Keratinocyte (primary cell): Measurements from ENCODE around the gene PKNOX2. TPM values are rescaled to one million over a fixed set of nuclear protein-coding genes. Genes with fewer than 3 reads are reported as not detected.

Experiments used
- DNase-seq: peaks from one replicate; pipeline ENCODE4 v3.0.0-alpha.2; 2011; ENCODE audit warnings: low read depth, missing footprints, low spot score
- FAIRE-seq: peaks from 2 replicates; lab custom pipeline; 2011; peaks lifted over from hg19 to GRCh38; lab: Jason Lieb, UNC
- H2AFZ ChIP-seq: 2 replicates; pipeline ENCODE4 v1.6.0; 2012; ENCODE audit warnings: low read length, control low read depth, inconsistent platforms; ENCODE audit not compliant: control insufficient read depth
- H3K27ac ChIP-seq: 2 replicates; pipeline ENCODE4 v1.5.1; 2011; ENCODE audit warnings: low read length; ENCODE audit not compliant: control insufficient read depth, insufficient read depth
- H3K27me3 ChIP-seq: 3 replicates; pipeline ENCODE4 v1.6.0; 2011; ENCODE audit warnings: low read length; ENCODE audit not compliant: control insufficient read depth, insufficient read depth; ENCODE audit errors: extremely low read depth
- H3K36me3 ChIP-seq, 2 experiments: 2 replicates in 1 of 2; 3 replicates in 1 of 2; pipeline ENCODE4 v1.5.1; 2011; ENCODE audit warnings: low read length in 2 of 2, mild to moderate bottlenecking in 1 of 2; ENCODE audit not compliant: control insufficient read depth in 2 of 2, insufficient read depth in 2 of 2; ENCODE audit errors: extremely low read depth in 1 of 2
- H3K4me1 ChIP-seq: 3 replicates; pipeline ENCODE4 v1.5.1; 2011; ENCODE audit warnings: low read length; ENCODE audit not compliant: control insufficient read depth, insufficient read depth; ENCODE audit errors: extremely low read depth
- H3K4me2 ChIP-seq: 3 replicates; pipeline ENCODE4 v1.6.0; 2011; ENCODE audit warnings: low read depth, low read length; ENCODE audit not compliant: control insufficient read depth, insufficient read depth; ENCODE audit errors: extremely low read depth
- H3K4me3 ChIP-seq, 3 experiments: fragments of 200-600 bp in 1 of 3; sonication (generic) in 1 of 3; 2 replicates in 2 of 3; 3 replicates in 1 of 3; pipeline ENCODE4 v1.5.1; 2011 to 2016; ENCODE audit warnings: low read length in 3 of 3, mild to moderate bottlenecking in 3 of 3, control low read depth in 2 of 3, inconsistent platforms in 1 of 3, low read depth in 1 of 3, mixed read lengths in 1 of 3, mixed run types in 1 of 3, moderate library complexity in 1 of 3; ENCODE audit not compliant: control insufficient read depth in 2 of 3, insufficient read depth in 2 of 3; ENCODE audit errors: extremely low read depth in 1 of 3
- H3K79me2 ChIP-seq: 2 replicates; pipeline ENCODE4 v1.6.0; 2012; ENCODE audit warnings: low read length; ENCODE audit not compliant: control insufficient read depth, insufficient read depth
- H3K9ac ChIP-seq: 3 replicates; pipeline ENCODE4 v1.6.0; 2011; ENCODE audit warnings: low read length; ENCODE audit not compliant: control insufficient read depth, insufficient read depth; ENCODE audit errors: extremely low read depth
- H3K9me1 ChIP-seq: 3 replicates; pipeline ENCODE4 v1.6.0; 2011; ENCODE audit warnings: low read length; ENCODE audit not compliant: control insufficient read depth, insufficient read depth; ENCODE audit errors: extremely low read depth
- H3K9me3 ChIP-seq: 2 replicates; pipeline ENCODE4 v1.5.1; 2012; ENCODE audit warnings: low read depth, low read length; ENCODE audit not compliant: control insufficient read depth
- H4K20me1 ChIP-seq: 3 replicates; pipeline ENCODE4 v1.6.0; 2011; ENCODE audit warnings: low read length; ENCODE audit not compliant: control insufficient read depth, insufficient read depth; ENCODE audit errors: extremely low read depth
- CTCF ChIP-seq, 3 experiments: IDR thresholded peaks in 1 of 3; conservative IDR thresholded peaks in 1 of 3; optimal IDR thresholded peaks in 1 of 3; 2 replicates in 2 of 3; 3 replicates in 1 of 3; pipeline versions ENCODE3 to v1.5.1; 2011; ENCODE audit warnings: low read length in 3 of 3, mild to moderate bottlenecking in 3 of 3, moderate library complexity in 2 of 3, control low read depth in 1 of 3, inconsistent platforms in 1 of 3; ENCODE audit not compliant: insufficient read depth in 2 of 3; ENCODE audit errors: extremely low read depth in 1 of 3
- EZH2 ChIP-seq: IDR thresholded peaks from one replicate; pipeline ENCODE4 v1.6.1; 2012; ENCODE audit warnings: inconsistent platforms, mild to moderate bottlenecking, low read length, moderate library complexity
- dilution Hi-C: fragments of 300-500 bp; cut with MboI; formaldehyde crosslinking; loops from one replicate; pipeline ENCODE4 v1.7.0; 2020; ENCODE audit warnings: low sequenced_read_pairs; ENCODE audit not compliant: extremely low pct_ligation_motif_present
- polyA plus RNA-seq, 5 experiments: library from polyadenylated mRNA; depleted of rRNA in 3 of 5; stranded (reverse) in 3 of 5; stranded (forward) in 1 of 5; unstranded in 1 of 5; fragments of >200 nt; gene quantifications; 1 replicate in 1 of 5; 2 replicates in 3 of 5; 3 replicates in 1 of 5; pipeline versions ENCODE4 v1.2.1 to v1.2.3, GENCODE V29; 2011 to 2012; ENCODE audit warnings: missing spikeins in 2 of 5, low read depth in 1 of 5, low replicate concordance in 1 of 5

Gene PKNOX2
- polyA plus RNA-seq, 1 donor (not counting 4 experiments of a cell fraction or from before 2014, with no cell fraction given), result 0.05 TPM

GRCh38 chr11:125357551-125357950 is 193.0 kb downstream of the PKNOX2 start:
- Histone ChIP-seq H3K4me1 (peaks cover under 1% of the 10 kb centered on the region), H3K9ac (no peak overlapping the region), H3K9me3 (no peaks in the 10 kb centered on the region), H3K27ac (no peak overlapping the region), H3K27me3 (no peaks in the 10 kb centered on the region), H3K4me3 (no peak overlapping the region), H3K9me1 (no peaks in the 10 kb centered on the region), H4K20me1 (no peaks in the 10 kb centered on the region), H3K4me2 (no peak overlapping the region), H2AFZ (no peak overlapping the region), H3K36me3 (no peaks in the 10 kb centered on the region), H3K79me2 (no peaks in the 10 kb centered on the region)
- TF ChIP-seq CTCF (optimal IDR thresholded peaks at IDR 0.05 in 1 of 3, IDR thresholded peaks at IDR 0.05 in 1 of 3, conservative IDR thresholded peaks at IDR 0.05 in 1 of 3; ENCODE audit: extremely low read depth in 1 of 3, insufficient read depth in 2 of 3, low read length in 3 of 3) (no peak), EZH2 (no peak)
- DNase-seq (no peak), FAIRE-seq (no peak)
- dilution Hi-C loops, result no loop called here

- no peaks in the 10 kb centered on the region for H3K9me3 ChIP-seq
- FAIRE-seq, result no peak
- H3K27me3 ChIP-seq, result no peaks in the 10 kb centered on the region
- no peak overlapping the region for H3K4me2 ChIP-seq
- no peak overlapping the region for H2AFZ ChIP-seq
- dilution Hi-C loops, result no loop called here
- no peak for DNase-seq
- H3K9me1 ChIP-seq, result no peaks in the 10 kb centered on the region
- H3K4me3 ChIP-seq, result no peak overlapping the region
- H3K79me2 ChIP-seq, result no peaks in the 10 kb centered on the region
- H3K4me1 ChIP-seq, result peaks cover 9% of the 10 kb centered on the region
- H3K27ac ChIP-seq, result no peak overlapping the region
- TF ChIP-seq CTCF (optimal IDR thresholded peaks at IDR 0.05 in 1 of 3, IDR thresholded peaks at IDR 0.05 in 1 of 3, conservative IDR thresholded peaks at IDR 0.05 in 1 of 3; ENCODE audit: extremely low read depth in 1 of 3, insufficient read depth in 2 of 3, low read length in 3 of 3), result no peak
- TF ChIP-seq EZH2, result no peak
- no peaks in the 10 kb centered on the region for H4K20me1 ChIP-seq
- no peaks in the 10 kb centered on the region for H3K36me3 ChIP-seq
- no peak overlapping the region for H3K9ac ChIP-seq
Observed at GRCh38 chr11:125358254-125358840, 193.8 kb downstream of the PKNOX2 start.
